BLaER1 (cell line): ENCODE results near the gene DNAJC30.
"Not testable (repeated sequence)": the region's sequence is repeated elsewhere in the genome, so short reads cannot be mapped to it uniquely, and the experiment has no call there.

Experiments used
- H3K27ac ChIP-seq: shearing (Covaris generic); formaldehyde crosslinking; 2 replicates; pipeline ENCODE4 v1.8.1; 2022
- H3K27me3 ChIP-seq: shearing (Covaris generic); formaldehyde crosslinking; 2 replicates; pipeline ENCODE4 v1.8.1; 2022
- H3K36me3 ChIP-seq: shearing (Covaris generic); formaldehyde crosslinking; 2 replicates; pipeline ENCODE4 v1.8.1; 2022
- H3K4me1 ChIP-seq: shearing (Covaris generic); formaldehyde crosslinking; 2 replicates; pipeline ENCODE4 v1.8.1; 2022
- H3K4me2 ChIP-seq: shearing (Covaris generic); formaldehyde crosslinking; 2 replicates; pipeline ENCODE4 v1.8.1; 2022
- H3K4me3 ChIP-seq: shearing (Covaris generic); formaldehyde crosslinking; 2 replicates; pipeline ENCODE4 v1.8.1; 2022
- H3K9ac ChIP-seq: shearing (Covaris generic); formaldehyde crosslinking; 2 replicates; pipeline ENCODE4 v1.8.1; 2022
- H3K9me3 ChIP-seq: shearing (Covaris generic); formaldehyde crosslinking; 2 replicates; pipeline ENCODE4 v1.8.1; 2022
- H4K20me1 ChIP-seq: shearing (Covaris generic); formaldehyde crosslinking; 2 replicates; pipeline ENCODE4 v1.8.1; 2022
- Cebpa-rat ChIP-seq: shearing (Covaris generic); IDR thresholded peaks from 2 replicates; pipeline ENCODE4 v1.8.1; 2022

Gene DNAJC30

GRCh38 chr7:73683056-73683787 lies at the start of gene DNAJC30, which contains the start of gene BUD23:
TSS of gene DNAJC30 (minus strand) at chr7:73683453. CDS start at chr7:73683423, 30 bp downstream.
TSS of gene BUD23 (plus strand) at chr7:73683597. CDS start at chr7:73683626, 29 bp downstream.
- Histone ChIP-seq H3K27ac (peak within 1 kb of the TSS; percentile 91), H3K36me3 (peaks cover 50% of the 10 kb centered on the region), H3K4me2 (peak within 1 kb of the TSS; percentile 99), H4K20me1 (peaks cover 77% of the 10 kb centered on the region), H3K9ac (peak within 1 kb of the TSS; percentile 95), H3K27me3 (no peaks in the 10 kb centered on the region), H3K4me1 (peaks cover 49% of the 10 kb centered on the region), H3K9me3 (no peaks in the 10 kb centered on the region), H3K4me3 (peak within 1 kb of the TSS; percentile 96)
- no peak for TF ChIP-seq Cebpa-rat

DNA sequence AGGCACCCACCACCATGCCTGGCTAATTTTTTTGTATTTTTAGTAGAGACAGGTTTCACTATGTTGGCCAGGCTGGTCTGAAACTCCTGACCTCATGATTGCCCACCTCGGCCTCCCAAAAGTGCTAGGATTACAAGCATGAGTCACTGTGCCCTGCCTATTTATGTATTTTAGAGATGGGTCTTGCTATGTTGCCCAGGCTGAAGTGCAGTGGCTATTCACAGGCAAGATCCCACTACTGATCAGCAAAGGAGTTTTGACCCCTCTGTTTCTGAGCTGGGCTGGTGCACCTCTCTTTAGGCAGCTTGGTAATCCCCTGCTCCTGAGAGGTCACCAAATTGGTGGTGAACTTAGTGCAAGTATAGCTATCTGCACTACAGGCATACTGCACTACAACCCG lies 49.1 kb upstream of the DNAJC30 start:
- H3K27me3 ChIP-seq = no peaks in the 10 kb centered on the region
- no peak overlapping the region for H3K27ac ChIP-seq
- peaks cover 16% of the 10 kb centered on the region for H3K4me1 ChIP-seq
- H3K9ac ChIP-seq = no peak overlapping the region
- no peaks in the 10 kb centered on the region for H3K9me3 ChIP-seq
- TF ChIP-seq Cebpa-rat = no peak
- H4K20me1 ChIP-seq = peaks cover 10% of the 10 kb centered on the region
- H3K4me3 ChIP-seq = no peak overlapping the region
- peaks cover 19% of the 10 kb centered on the region for H3K36me3 ChIP-seq
- H3K4me2 ChIP-seq = no peak overlapping the region

DNA sequence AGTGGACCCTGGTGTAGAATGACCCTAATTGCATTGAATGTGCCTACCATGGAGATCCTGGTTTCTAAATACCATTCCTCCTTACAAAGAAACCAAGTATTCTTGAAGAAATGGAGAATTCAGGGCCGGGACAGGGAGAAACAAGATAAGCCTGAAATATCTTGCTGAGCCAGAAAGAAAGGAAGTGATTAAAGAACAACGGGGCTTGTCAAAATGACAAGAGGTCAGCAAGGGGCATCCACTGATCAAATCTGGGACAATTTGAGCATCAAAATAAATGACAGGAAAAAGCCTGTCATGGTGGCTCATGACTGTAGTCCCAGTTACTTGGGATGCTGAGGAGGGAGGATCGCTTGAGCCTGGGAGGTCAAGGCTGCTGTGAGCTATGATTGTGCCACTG lies 47.2 kb upstream of the DNAJC30 start:
- no peaks in the 10 kb centered on the region for H4K20me1 ChIP-seq
- H3K4me3 ChIP-seq = no peak overlapping the region
- no peak overlapping the region for H3K4me2 ChIP-seq
- H3K27ac ChIP-seq = no peak overlapping the region
- TF ChIP-seq Cebpa-rat = no peak
- no peaks in the 10 kb centered on the region for H3K27me3 ChIP-seq
- H3K9me3 ChIP-seq = no peaks in the 10 kb centered on the region
- peaks cover 11% of the 10 kb centered on the region for H3K4me1 ChIP-seq
- peaks cover under 1% of the 10 kb centered on the region; the same call in 1 of the 2 replicates for H3K36me3 ChIP-seq
- no peak overlapping the region for H3K9ac ChIP-seq

DNA sequence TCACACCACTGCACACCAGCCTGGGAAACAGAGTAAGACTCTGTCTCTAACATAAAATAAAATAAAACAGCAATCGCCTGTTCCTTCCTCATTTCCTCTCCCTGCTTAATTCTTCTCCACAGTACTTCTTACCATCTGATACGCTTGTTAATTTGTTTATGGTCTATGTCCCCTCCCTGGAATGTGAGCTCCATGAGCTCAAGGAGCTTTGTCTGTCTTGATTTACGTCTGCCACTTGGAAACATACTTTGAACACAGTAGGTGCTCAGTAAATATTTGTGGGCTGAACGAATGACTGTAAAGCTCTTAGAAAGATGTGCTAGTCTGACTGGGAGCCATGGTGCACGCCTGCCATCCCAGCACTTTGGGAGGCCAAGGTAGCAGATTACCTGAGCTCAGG lies 45.3 kb upstream of the DNAJC30 start:
- Histone ChIP-seq H3K4me2 (no peak overlapping the region), H3K4me1 (no peaks in the 10 kb centered on the region), H3K27me3 (no peaks in the 10 kb centered on the region), H3K36me3 (no peaks in the 10 kb centered on the region), H4K20me1 (no peaks in the 10 kb centered on the region), H3K27ac (no peak overlapping the region), H3K4me3 (no peak overlapping the region), H3K9ac (no peak overlapping the region), H3K9me3 (no peaks in the 10 kb centered on the region)
- no peak for TF ChIP-seq Cebpa-rat

DNA sequence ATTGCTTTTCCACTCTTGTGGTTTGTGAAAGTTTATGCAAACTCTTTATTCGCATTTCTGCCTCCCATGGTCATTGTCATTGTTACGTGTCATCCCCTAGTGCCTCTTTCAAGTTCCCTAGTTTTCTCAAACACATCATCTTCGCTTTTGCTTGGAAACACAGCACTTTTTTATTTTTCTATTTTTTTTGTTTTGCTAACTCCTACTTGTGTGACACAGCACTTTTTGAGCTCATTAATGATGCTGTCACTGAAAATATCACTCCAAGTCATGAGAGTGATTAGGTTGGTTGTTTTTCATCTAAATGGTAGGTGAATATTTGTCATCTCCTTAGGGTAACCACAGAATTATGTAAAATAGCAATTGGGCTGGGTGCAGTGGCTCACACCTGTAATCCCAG lies 44.7 kb upstream of the DNAJC30 start:
- no peak overlapping the region for H3K4me3 ChIP-seq
- no peak overlapping the region for H3K27ac ChIP-seq
- H3K9ac ChIP-seq = no peak overlapping the region
- H3K4me2 ChIP-seq = no peak overlapping the region
- H3K4me1 ChIP-seq = no peaks in the 10 kb centered on the region
- no peaks in the 10 kb centered on the region for H3K27me3 ChIP-seq
- H4K20me1 ChIP-seq = no peaks in the 10 kb centered on the region
- no peak for TF ChIP-seq Cebpa-rat
- no peaks in the 10 kb centered on the region for H3K36me3 ChIP-seq
- no peaks in the 10 kb centered on the region for H3K9me3 ChIP-seq

GRCh38 chr7:73726083-73726466 lies 42.8 kb upstream of the DNAJC30 start:
- Histone ChIP-seq H3K4me1 (peaks cover 11% of the 10 kb centered on the region), H3K27me3 (peaks cover 11% of the 10 kb centered on the region), H3K4me3 (no peak overlapping the region), H3K9ac (no peak overlapping the region), H3K36me3 (no peaks in the 10 kb centered on the region), H3K4me2 (no peak overlapping the region), H3K9me3 (no peaks in the 10 kb centered on the region), H4K20me1 (peaks cover 11% of the 10 kb centered on the region), H3K27ac (no peak overlapping the region)
- TF ChIP-seq Cebpa-rat = no peak

DNA sequence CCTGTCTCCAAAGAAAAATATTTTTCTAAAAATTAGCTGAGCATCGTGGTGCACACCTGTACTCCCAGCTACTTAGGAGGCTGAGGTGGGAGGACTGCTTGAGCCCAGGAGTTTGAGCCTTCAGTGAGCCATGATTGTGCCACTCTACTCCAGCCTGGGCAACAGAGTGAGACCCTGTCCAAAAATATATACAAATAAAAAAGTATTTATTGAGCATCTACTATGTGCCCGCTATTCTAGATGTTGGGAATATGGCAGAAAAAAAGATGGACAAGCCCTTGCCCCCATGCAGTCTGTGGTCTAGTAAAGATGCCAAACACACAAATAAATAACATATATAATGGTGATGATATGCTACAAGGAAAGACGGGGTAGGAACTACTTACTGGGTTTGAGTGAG lies 40.6 kb upstream of the DNAJC30 start:
- peaks cover 24% of the 10 kb centered on the region for H4K20me1 ChIP-seq
- H3K9me3 ChIP-seq = no peaks in the 10 kb centered on the region
- H3K4me1 ChIP-seq = peaks cover 30% of the 10 kb centered on the region
- peaks cover 26% of the 10 kb centered on the region for H3K27me3 ChIP-seq
- H3K27ac ChIP-seq = no peak overlapping the region
- no peaks in the 10 kb centered on the region for H3K36me3 ChIP-seq
- H3K4me3 ChIP-seq = no peak overlapping the region
- H3K9ac ChIP-seq = no peak overlapping the region
- no peak overlapping the region for H3K4me2 ChIP-seq
- TF ChIP-seq Cebpa-rat = no peak

- Histone ChIP-seq H3K4me2 (no peak overlapping the region), H3K4me3 (no peak overlapping the region), H3K9ac (no peak overlapping the region), H3K27ac (no peak overlapping the region), H3K4me1 (peaks cover 40% of the 10 kb centered on the region), H3K36me3 (no peaks in the 10 kb centered on the region), H4K20me1 (peaks cover 34% of the 10 kb centered on the region), H3K9me3 (no peaks in the 10 kb centered on the region), H3K27me3 (peaks cover 33% of the 10 kb centered on the region)
- TF ChIP-seq Cebpa-rat = no peak
These were observed 39.5 kb upstream of the DNAJC30 start for GRCh38 chr7:73722785-73723184.

- H3K4me3 ChIP-seq, H3K36me3 ChIP-seq, H3K9me3 ChIP-seq, H3K9ac ChIP-seq, H3K27ac ChIP-seq: not testable (repeated sequence)
- Histone ChIP-seq H4K20me1 (peaks cover 40% of the 10 kb centered on the region), H3K27me3 (peaks cover 36% of the 10 kb centered on the region), H3K4me1 (peaks cover 46% of the 10 kb centered on the region), H3K4me2 (peak overlapping the region; percentile 76)
These were observed 38.9 kb upstream of the DNAJC30 start for GRCh38 chr7:73722182-73722581.

GRCh38 chr7:73721377-73721817 lies 38.1 kb upstream of the DNAJC30 start:
- Histone ChIP-seq H3K27ac (no peak overlapping the region), H3K27me3 (peaks cover 42% of the 10 kb centered on the region), H3K4me2 (peak overlapping the region; percentile 76), H4K20me1 (peaks cover 48% of the 10 kb centered on the region), H3K9me3 (no peaks in the 10 kb centered on the region), H3K4me1 (peaks cover 54% of the 10 kb centered on the region), H3K36me3 (no peaks in the 10 kb centered on the region), H3K9ac (no peak overlapping the region), H3K4me3 (no peak overlapping the region)
- TF ChIP-seq Cebpa-rat = no peak

DNA sequence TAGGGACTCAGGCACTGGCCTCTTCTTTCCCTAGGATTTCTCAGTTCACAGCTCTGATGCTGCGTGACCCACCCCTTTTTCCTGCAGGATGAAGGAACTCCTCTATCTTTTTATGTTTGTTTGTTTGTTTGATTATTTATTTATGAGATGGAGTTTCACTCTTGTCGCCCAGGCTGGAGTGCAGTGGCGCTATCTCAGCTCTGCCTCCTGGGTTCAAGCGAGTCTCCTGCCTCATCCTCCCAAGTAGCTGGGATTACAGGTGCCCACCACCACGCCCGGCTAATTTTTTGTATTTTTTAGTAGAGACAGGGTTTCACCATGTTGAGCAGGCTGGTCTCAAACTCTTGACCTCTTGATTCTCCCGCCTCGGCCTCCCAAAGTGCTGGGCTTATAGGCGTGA lies 37.2 kb upstream of the DNAJC30 start:
- not testable (repeated sequence) for H3K36me3 ChIP-seq, H3K4me3 ChIP-seq, H3K9ac ChIP-seq, H3K9me3 ChIP-seq, H3K27ac ChIP-seq
- Histone ChIP-seq H3K4me1 (peaks cover 64% of the 10 kb centered on the region), H3K27me3 (peaks cover 52% of the 10 kb centered on the region), H4K20me1 (peaks cover 57% of the 10 kb centered on the region), H3K4me2 (peak overlapping the region; percentile 76)
